NCI-H460 (cell line): ENCODE measurements around the gene C9orf153. TPM values are rescaled to one million over a fixed set of nuclear protein-coding genes. Genes with fewer than 3 reads are reported as not detected.
A peak's percentile ranks its signal among the peaks of the same experiment; 100 is the strongest.

Source experiments
- DNase-seq: peaks from one replicate; pipeline ENCODE4 v3.0.0-alpha.2; 2016; ENCODE audit warnings: low read depth; ENCODE audit errors: extremely low read depth
- total RNA-seq: library from RNA; depleted of rRNA; stranded (reverse); fragments of >200 nt; shearing (Covaris generic); gene quantifications from 2 replicates; pipeline ENCODE4 v1.2.3, GENCODE V29; 2014

C9orf153 gene
- total RNA-seq, 1 experiment from 2014 or later = 0.40 TPM

DNA sequence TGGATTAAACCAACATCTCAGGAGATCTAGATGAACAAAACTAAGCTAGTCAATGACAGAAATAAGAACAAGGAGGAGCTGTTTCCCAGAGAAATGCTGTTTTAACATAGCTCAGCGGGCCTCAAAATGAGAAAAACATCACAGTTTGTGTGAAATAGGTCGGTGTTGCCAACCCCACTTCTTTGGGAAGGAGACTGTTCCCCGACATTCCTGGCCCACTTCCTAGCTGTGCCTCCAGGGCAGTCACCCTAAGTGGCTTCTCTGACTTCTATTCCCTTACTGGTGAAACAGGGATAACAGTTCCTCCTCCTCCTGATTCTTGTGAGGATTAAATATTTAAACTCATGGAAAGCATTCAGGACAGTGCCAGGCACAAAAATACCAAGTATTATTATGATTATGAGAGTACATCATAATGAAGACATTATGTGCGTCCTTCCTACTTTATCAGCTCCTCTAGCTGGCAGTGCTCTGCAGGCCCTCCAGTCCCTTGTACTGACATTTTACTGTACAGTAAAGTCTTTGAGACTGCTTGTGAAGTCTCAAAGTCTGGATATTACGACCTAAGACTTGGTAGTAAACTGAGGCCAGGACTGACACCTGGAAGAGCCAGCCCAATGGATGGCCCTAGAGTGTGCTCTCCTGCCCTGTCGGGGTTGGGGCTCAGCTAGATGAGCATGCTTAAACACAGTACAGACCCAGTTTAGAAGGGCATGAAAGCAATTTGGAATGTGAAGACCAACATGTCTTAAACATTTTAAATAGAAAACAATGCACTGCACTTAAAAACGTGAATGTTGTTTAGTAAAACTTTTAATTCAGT, 15.6 kb upstream of the C9orf153 start:
- DNase-seq = no peak

DNA sequence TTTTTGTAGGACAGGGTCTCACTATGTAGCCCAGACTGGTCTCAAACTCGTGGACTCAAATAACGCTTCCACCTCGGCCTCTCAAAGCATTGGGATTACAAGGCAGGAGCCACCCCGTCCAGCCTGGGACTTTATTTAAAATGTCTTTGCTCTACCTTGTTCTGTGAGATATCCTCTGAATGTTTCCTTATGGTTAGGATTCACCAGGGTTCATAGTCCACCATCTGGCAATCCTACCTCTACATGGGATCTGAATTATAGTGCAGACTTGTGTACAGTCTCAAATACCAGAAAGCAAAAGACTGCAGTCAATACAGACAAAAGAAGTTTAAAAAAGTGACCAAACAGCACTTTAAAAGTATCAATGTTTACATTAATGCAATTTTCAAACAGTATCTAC, 12.8 kb upstream of the C9orf153 start:
- no peak for DNase-seq

DNA sequence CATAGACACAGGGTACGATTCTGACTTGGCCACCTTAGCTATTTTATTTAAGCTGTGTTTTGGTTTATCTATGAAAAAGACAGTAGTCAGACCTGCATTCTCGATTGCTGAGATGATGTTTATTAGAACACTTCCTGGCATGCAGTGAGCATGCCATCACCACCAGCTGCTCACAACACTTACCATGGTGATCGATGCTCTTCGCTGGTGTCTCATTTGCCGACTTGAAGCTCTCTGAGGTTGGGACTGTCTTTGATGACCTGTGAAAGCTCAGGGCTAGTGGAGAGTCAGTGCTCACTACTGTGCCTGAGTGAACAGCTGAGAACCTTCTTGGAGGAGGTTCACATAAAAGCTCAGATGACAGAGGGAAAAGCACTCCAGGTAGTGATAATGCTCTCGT, 4.4 kb upstream of the C9orf153 start:
- no peak for DNase-seq

DNA sequence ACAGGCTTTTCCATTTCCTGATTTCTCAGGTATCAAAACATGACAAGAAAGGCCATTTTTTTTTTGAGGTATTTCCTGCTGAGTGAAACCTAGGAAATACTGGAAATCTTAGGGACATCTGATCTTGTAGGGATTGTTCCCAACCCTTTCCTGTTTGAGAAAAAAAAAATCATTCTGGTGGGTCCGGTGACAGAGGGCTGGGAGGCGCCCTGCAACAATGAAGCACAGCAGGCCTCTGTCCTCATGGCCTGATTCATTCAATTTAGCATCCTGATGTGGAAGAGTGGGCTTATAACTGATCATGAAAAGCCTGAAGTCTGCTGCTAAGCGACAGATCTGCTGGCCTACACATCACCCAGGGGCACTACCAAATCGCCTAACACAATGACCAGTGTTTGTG, 3.0 kb upstream of the C9orf153 start:
- no peak for DNase-seq

DNA sequence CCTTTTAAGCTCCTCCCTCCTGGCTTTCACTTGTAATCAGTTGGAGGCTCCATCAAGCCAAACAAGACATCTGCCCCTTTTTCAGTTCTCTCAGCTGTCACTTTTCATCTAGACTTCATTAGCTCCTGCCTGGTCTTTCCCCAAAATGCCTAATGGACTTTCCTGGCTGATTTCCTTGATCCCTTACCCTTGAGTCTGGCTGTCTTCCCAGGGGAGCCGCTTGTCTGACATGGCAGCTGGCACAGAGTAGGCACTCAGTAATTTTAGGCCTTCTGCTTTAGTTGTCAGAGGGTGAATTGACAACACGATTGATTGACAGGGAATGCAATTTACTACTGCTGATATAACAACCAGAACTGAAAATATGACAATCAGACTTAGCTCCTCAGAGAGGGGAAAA, 2.1 kb downstream of the C9orf153 start:
- DNase-seq = no peak

DNA sequence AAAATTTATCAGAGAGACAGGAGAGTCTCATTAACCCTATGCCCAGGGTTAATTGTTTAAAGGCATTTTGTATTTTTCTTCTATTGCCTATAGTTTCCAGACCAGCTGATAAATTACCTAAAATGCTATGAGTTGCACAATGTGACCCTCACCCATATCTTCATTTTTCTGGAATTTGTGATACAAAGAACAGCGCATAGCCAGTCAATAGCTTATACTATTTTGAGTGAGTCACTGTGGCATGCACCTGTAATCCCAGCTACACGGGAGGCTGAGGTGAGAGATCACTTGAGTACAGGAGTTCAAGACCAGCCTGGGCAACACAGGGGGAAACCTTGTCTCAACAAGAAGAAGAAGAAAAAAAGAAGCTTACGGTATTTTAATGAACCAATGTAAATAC, 2.8 kb downstream of the C9orf153 start:
- no peak for DNase-seq

DNA sequence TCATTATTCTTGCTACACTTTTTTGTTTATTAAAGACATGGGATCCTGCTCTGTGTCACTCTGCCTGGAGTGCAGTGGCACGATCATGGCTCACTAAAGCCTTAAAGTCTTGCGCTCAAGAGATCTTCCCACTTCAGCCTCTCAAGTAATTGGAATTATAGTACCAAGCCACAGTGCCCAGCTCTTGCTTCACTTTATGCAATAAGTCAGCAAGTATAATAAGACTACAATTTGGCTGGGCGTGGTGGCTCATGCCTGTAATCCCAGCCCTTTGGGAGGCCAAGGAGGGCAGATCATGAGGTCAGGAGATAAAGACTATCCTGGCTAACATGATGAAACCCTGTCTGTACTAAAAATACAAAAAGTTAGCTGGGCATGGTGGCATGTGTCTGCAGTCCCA, 5.9 kb downstream of the C9orf153 start:
- DNase-seq = no peak

DNA sequence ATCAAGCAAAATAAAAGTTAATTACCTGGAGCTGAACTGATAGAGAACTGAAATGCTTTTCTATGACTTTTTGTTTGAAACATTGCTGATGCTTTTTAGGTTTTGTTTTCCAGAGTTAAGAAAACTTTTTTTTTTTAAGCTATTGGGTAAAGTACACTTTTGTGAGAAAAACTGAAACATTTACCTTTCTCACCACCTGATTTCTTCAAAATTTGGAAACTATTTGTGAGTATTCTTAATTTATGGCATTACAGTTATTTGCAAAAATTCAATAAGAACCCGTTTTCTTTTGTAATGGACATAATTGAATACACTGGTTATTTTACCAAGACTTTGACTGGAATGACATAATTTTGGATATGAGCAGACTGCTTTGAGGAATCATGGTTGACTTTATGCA, 6.6 kb downstream of the C9orf153 start:
- DNase-seq = no peak

DNA sequence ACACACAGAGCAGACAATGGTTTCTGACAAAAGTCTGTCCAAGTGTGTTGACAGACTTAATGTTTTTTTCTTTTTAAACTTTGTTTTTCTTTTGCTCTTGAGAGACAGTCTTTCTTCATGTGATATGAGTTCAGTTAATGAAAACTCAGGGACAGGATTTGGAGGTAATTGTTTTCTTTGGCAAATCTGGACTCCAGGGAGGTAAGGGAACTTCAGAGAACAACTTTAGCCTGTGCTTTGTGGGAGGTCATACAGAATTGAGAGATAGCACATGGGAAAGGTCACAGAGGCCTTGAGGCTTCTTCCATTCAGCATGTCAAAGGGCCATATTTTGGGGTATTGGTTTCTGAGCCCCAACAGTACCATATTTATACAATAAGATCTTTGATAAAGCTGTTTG, 9.3 kb downstream of the C9orf153 start:
- DNase-seq = no peak

DNA sequence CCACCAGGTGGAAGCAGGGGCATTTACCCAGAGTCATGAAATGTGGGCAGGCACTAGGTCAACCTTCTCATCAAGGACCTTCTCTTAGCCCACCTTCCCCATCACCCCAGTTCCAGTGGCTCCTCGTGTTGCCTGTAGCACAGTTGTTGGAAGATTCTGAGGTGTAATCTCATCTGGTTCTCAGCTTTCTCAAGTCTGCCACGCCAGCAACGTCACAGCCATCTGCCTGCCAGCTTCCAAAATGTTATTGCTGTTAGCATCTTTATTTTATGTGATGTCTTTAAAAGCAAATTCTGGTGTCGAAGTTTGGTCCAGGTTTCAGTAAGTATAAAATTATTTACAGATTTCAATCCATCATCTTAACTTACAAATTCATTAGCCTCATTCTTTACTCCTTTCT, 10.7 kb downstream of the C9orf153 start:
- no peak for DNase-seq

DNA sequence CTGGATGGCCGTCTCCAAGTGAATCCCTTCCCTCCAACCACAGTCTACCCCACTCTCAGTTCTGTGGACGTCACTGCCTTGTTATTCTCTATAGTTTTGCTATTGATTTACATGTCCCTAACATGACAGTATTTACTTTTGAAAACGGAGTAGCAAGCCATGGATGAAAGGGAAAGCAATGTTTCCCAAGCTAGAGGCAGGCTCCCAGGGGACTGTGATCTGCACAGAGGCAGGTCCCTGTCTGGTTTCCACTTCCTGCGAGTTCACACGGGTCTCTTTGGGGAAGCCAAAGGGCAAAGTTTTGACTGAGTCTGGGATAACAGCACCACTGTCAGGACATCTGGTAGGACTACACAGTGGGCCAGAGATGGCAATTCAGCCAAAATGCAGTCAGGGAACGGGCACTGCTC, 12.7 kb downstream of the C9orf153 start:
- DNase-seq = peak; percentile 3

DNA sequence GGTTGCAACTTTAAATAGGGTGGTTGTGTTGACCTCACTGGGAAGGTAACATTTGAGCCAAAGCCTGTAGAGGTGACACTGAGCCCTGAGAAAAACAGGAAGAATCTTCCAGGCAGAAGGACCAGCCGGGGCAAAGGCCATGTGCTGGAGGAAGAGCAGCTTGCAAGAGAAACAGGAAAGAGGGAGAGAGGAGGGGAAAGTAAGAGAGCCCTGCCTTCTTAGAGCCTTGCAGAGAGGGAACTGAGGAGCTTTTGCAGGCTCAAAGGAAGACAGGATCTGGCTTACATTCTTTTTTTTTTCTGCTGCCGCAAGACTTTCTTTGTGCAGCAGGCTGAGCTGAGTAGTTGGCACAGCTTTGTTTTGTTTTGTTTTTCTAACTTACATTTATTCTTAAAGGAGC, 17.4 kb downstream of the C9orf153 start:
- no peak for DNase-seq

DNA sequence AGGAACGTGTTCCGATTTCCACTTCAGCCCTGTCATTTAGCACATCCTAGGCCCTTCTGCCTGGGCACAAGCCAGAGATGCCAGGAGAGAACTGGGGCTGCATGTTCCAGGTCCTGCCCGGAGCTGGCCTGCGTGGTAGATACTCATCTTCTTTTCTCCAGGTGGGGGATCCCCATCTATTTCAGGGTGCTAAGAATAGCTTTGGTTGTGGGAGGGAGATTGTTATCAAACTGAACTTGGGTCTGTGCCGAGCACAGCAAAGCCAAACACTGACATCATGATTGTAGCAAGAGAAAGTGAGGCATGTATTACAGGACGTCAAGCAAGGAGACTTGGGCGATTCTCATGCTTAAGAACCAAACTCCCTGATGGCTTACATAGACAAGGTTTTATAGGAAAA, 18.2 kb downstream of the C9orf153 start:
- no peak for DNase-seq

DNA sequence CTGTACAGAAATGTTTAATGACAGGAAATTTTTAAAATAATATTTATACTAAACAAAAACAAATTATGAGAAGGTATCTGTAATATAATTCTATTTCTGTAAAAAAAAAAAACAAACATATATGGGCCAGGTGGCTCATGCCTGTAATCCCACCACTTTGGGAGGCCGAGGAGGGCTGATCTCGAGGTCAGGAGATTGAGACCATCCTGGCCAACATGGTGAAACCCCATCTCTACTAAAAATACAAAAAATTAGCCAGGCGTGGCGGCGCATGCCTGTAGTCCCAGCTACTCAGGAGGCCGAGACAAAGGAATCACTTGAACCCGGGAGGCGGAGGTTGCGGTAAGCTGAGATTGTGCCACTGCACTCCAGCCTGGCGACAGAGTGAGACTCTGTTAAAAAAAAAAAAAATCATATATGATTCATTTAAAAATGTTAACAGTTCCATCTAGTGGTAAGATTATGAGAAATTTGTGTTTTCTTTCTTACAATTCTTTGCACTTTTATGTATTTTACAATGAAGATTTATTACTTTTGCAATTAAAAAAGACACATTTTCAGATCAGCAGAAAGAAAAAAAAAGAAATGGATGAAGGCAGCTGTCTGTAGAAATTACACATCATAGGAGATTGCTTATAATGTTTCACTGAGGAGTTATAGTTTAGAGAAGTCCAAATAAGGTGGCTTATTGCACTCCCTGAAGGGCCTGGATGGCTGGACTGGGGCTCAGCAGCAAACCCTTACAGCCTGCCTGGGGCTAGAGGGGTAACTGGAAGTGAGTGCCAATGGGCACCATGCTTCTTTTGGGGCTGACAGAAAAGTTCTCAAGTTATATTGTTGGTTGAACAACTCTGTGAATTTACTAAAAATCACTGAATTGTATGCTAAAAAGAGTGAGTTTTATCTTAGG, 20.3 kb downstream of the C9orf153 start:
- peak; percentile 11 for DNase-seq

DNA sequence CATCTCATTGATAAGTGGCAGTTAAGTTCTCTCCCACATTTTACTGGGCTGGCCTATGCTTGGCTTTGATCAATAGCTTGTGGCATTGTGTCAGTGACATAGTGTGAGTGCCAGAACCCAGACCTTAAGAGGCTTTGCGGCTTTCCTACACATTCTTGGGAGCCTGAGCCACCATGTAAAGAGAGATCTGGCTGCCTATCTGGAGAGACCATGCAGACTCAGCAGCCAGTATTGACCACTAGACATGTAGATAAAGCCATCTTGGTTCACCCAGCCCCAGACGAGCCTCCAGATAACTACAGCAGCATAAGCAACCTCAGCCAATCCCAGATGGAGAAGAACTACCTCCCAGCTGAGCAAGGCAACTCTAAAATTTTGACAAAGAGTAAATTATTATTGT, 28.6 kb downstream of the C9orf153 start:
- no peak for DNase-seq

DNA sequence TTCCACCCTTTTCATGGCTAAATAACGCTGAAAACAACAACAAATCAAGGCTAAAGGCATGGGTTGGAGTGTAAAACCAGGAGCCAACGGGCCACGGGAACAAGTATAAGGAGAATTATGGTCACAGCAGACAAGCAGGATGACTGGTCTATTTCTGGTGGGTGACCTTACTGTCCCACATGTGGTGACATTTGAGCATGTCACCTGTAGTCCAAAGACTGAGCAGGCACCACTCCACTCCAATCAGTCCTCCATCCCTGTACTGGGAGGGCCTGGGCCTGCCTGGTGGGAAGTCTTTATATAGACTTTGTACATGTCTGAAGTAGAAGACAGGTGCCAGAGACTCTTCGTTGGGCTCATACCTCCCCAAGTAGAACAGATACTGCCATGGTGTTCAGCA, 36.8 kb downstream of the C9orf153 start:
- no peak for DNase-seq

DNA sequence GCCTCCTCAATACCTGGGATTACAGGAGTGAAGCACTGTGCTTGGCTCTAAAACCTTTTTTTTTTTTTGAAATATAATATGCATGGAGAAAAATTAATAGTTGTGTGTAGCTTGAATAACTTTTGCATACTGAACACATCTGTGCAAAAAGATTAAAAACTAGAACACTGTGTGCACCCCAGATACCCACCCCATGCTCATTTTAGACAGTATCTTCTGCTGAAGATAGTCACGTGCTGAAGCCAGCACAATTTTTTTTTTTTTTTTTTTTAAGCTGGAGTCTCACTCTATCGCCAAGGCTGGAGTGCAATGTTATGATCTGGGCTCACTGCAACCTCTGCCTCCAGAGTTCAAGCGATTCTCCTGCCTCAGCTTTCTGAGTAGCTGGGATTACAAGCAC, 39.9 kb downstream of the C9orf153 start:
- no peak for DNase-seq

DNA sequence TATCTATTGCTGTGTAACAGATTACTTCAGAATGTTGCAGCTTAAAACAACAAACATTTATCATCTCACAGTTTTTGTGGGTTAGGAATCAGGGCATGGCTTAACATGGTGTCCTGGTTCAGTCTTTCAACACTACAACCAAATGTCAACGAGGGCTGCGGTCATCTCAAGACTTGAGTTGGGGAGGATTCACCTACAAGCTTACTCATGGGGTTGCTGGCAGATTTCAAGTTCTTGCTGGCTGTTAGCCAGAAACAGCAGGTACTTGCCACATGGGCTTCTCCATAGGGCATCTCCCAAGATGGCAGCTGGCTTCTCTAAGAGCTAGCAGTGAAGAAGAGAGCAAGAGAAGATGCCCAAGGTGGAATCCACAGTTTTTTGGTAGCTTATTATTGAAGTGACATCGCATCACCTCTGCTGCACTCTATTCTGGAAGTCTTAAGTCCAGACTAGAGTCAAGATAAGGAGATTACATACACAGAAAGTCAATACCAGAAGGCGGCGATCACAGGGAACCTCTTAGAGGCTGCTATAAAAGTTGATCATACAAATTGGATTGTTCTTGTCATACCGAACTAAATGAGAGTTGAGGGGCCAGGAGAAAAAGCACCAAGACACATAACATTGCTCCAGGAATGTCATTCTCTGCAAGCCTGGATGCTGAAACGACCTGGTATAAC, 42.2 kb downstream of the C9orf153 start:
- DNase-seq = no peak

DNA sequence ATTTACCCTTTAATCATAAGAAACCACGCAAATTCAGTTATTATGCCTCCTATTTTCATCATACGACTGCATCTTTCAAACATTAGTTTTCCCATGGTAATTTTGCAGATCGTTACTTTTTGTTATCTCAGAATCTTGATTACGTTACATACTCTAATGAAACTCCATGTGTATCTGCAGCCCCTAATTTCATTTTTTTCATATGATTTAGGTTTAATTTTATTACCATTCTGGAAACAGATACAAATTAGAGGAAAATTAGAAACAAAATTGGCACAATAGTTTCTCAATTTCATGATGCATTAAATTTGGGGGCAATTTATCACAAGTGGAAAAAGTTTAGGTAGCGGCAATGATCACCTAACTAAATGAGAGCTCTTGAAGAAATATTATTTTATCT, 52.3 kb downstream of the C9orf153 start:
- DNase-seq = no peak

DNA sequence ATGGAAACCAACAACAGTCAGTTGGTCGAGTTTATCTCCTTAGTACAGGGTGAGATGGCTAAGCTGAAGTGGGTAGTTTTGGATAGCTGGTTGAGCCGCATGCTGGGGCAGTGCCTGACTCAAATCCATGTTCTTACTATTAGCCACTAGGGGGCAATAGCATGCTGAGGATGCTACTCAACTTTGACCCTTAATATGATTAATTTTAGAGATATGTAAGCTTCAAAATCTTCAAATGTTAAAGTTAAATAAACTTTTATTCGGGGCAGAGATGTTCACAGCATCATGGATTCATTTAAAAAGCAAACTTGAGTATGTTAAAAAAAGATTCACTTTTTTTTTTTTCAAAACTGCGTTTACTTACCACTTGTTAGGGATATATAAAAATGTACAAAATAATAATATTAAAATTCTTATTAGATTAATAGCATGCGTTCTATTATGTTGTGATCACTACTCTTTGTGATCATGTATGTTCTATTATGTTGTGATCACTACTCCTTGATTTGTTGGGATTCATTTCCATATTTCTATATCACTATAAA, 57.0 kb downstream of the C9orf153 start:
- peak; percentile 55 for DNase-seq
